ENCODE measurements around the gene TCF4.

TCF4 gene

DNA sequence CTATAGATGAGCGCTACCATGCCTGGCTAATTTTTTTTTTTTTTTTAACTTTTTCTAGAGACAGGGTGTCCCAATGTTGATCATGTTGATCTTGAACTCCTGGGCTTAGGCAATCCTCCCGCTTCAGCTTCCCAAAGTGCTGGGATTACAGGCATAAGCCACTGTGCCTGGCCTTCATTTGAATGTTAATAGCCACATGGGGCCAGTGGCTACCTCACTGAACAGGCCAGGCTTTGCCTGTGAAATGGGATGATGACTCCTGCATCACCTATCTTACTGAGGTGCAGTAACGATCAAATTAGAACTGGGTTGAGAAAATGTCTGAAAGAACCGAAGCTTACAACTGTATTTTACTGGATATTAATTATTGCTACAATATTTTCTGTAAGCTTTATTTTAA, 278.7 kb downstream of the TCF4 start:
- TF ChIP-seq, protein P1, sequence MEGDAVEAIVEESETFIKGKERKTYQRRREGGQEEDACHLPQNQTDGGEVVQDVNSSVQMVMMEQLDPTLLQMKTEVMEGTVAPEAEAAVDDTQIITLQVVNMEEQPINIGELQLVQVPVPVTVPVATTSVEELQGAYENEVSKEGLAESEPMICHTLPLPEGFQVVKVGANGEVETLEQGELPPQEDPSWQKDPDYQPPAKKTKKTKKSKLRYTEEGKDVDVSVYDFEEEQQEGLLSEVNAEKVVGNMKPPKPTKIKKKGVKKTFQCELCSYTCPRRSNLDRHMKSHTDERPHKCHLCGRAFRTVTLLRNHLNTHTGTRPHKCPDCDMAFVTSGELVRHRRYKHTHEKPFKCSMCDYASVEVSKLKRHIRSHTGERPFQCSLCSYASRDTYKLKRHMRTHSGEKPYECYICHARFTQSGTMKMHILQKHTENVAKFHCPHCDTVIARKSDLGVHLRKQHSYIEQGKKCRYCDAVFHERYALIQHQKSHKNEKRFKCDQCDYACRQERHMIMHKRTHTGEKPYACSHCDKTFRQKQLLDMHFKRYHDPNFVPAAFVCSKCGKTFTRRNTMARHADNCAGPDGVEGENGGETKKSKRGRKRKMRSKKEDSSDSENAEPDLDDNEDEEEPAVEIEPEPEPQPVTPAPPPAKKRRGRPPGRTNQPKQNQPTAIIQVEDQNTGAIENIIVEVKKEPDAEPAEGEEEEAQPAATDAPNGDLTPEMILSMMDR (conservative IDR thresholded peaks at IDR 0.05; ENCODE audit: control insufficient read depth, insufficient read depth, low read depth, low read length) = no peak
- DNase-seq (ENCODE audit: low read depth) = no peak
- H3K4me3 ChIP-seq (ENCODE audit: control insufficient read depth, low read depth, low read length) = no peak overlapping the region

DNA sequence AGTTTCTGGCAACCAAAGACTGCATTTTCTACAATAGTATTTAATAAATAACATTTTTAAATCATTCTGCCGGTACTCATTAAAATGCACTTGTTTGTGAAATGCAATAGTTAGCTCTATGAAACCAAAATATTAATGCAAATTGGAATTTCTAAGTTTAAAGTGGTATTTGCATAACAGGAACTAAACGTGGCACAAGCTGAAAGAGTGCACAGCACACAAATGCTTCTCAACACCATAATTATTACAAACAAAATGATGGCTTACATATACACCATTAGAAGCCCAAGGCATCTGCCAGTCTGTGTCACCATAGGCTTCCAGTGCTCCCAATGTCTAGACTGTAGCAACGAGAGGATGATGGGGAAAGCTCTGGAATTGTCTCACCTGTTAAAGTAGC, 280.5 kb downstream of the TCF4 start:
- no peak overlapping the region for H3K4me3 ChIP-seq (ENCODE audit: control insufficient read depth, low read depth, low read length)
- TF ChIP-seq, protein P1 (conservative IDR thresholded peaks at IDR 0.05; ENCODE audit: control insufficient read depth, insufficient read depth, low read depth, low read length) = no peak
- no peak for DNase-seq (ENCODE audit: low read depth)

DNA sequence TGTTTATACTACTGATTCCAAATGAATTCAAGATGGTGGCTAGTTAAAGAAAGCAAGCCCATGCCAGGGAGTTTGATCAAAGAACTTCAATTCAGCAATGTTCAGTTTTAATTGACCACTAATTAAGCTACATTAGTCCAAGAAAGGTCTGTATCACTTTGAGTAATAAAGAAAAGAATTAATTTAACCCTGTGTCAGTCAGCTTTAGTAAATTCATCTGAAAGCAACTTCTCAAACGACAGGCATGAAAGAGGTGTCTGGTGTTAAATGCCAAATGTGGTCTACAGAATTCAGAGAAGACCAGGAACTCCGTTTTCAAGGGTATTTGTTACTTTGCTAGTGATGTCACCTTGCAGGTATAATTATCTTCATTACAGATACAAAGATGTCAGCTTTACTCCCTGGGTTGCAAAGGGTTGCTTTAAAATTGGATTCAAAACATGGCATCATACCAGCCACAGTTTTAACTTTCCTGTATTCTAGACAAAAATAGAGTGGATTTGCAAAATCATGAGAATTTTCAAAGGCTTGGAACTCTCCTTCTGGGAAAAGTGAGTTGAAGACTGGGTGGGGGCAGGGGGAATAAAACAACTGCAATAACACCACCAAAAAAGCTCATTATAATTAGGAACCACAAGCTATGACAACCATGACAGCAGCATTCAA, 281.5 kb downstream of the TCF4 start:
- DNase-seq (ENCODE audit: low read depth) = no peak
- no peak overlapping the region for H3K4me3 ChIP-seq (ENCODE audit: control insufficient read depth, low read depth, low read length)
- TF ChIP-seq, protein P1 (conservative IDR thresholded peaks at IDR 0.05; ENCODE audit: control insufficient read depth, insufficient read depth, low read depth, low read length) = no peak

DNA sequence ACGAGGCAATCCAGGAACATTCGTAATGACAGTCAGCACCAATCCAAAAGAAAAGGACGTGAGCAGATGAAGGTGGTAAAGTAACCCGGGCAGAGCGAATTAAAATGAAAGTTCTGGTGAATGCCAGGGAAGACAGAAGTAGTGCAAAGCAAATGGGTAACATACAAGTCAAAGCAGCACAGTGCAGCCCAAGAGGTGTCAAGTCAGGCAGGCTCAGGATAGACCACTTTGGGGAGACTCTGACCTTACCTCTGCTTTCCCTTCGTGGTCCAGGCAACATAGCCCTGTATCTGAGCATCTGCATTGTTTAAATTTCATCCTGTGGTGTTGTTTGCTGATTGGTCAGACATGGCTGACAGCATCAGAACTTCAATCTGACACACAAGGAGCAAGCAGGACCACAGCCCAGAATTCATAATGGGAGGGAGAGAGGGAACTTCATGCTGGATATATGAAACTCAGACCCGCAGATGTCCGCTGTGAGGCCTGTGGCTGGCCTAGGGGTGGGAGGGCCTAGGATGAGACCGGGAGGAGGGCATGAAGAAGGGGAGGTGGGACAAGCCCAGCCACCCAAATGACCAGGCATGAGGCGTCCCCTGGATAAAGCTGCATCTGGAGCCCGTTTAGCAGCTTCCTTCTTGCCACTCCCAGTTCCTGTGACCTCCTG, 285.7 kb downstream of the TCF4 start:
- TF ChIP-seq, protein P1 (conservative IDR thresholded peaks at IDR 0.05; ENCODE audit: control insufficient read depth, insufficient read depth, low read depth, low read length) = no peak
- peak; percentile 45 for DNase-seq (ENCODE audit: low read depth)
- H3K4me3 ChIP-seq (ENCODE audit: control insufficient read depth, low read depth, low read length) = peak overlapping the region; percentile 25

DNA sequence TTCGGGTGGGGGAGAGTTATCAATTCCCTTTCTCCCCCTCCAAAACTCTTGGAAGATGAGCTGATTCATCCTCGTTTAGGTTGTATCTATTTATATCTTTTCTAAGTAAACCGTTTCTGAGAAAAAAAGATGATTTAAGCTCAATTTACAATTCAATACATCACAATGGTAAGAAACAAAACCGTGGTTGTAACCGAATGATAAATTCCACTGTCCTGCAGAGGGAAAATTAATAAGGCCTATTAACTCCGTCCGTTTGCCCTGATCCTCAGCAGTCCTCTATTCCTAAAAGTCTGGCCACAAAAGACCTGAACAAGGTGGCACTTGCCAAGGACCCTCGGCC, 286.2 kb downstream of the TCF4 start:
- TF ChIP-seq, protein P1 (conservative IDR thresholded peaks at IDR 0.05; ENCODE audit: control insufficient read depth, insufficient read depth, low read depth, low read length) = no peak
- H3K4me3 ChIP-seq (ENCODE audit: control insufficient read depth, low read depth, low read length) = peak overlapping the region; percentile 25
- DNase-seq (ENCODE audit: low read depth) = peak; percentile 38

DNA sequence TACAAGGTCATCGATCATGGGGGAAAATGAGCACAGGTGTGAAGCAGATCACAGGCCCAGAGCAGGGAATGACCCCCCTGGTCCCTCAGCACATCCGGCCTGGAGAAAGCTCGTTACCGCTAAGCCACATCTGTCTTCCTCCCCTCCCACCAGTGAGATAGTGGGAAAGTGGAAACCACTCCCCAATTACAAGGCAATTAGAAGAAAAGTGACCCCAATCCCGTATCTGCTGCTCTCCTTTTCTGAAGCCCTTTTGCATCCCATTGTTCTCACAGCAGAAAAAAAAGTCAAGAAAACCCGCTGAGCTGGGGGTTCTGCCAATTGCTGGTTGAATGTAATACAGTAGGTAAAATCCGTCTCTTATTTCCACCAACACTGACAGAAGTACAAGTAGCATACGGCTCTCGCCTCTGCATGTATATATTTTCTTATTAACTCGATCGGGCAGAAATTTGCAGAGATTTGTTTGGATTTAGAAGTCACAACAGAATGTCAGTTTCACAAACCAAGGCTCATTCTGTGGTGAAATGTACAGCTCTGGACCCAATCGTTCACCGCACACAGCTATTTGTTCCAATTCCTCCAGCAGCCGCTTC, 287.0 kb downstream of the TCF4 start:
- H3K4me3 ChIP-seq (ENCODE audit: control insufficient read depth, low read depth, low read length) = peak overlapping the region; percentile 6
- TF ChIP-seq, protein P1 (conservative IDR thresholded peaks at IDR 0.05; ENCODE audit: control insufficient read depth, insufficient read depth, low read depth, low read length) = no peak
- DNase-seq (ENCODE audit: low read depth) = peak; percentile 47

Data from fibroblast of mammary gland (primary cell).